ENCODE data around the gene MCM10. TPM values are rescaled to one million over a fixed set of nuclear protein-coding genes. Genes with fewer than 3 reads are reported as not detected.
"Not testable (repeated sequence)": the region's sequence is repeated elsewhere in the genome, so short reads cannot be mapped to it uniquely, and the experiment has no call there.

MCM10 gene
- total and polyA plus RNA-seq, 2 experiments from 2014 or later = 4.7 to 5.2 TPM

DNA sequence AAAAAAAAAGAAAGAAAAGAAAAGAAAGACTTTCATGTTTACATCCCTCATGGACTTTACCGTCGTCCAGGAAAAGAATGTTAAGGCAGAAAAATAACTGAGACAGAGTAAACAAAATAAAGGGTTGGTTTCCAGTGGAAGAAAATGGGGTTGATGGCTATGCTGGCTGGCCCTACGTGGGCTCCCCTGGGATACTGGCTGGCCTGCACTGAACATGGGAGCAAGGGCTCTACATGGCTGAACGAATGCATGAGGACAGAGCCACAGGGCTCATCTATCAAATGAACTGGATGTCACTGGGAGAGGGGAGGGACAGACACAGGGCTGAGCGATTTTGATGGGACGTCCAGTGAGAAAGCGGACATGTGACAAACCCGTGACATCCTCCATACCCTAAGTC is 75.3 kb downstream of the MCM10 start:
- H4K20me1 ChIP-seq (ENCODE audit: insufficient read depth) = no peaks in the 10 kb centered on the region
- in situ Hi-C loops (cut with MboI) = no loop called here
- no peaks in the 10 kb centered on the region for H3K27me3 ChIP-seq (replicated peaks; ENCODE audit: insufficient read depth)
- no peak for DNase-seq
- no peak for TF ChIP-seq EZH2phosphoT487 (IDR thresholded peaks at IDR 0.05; ENCODE audit: insufficient read depth, low read depth)
- TF ChIP-seq EZH2 (IDR thresholded peaks at IDR 0.05; ENCODE audit: insufficient read depth, poor library complexity, severe bottlenecking) = no peak
- H3K4me1 ChIP-seq (ENCODE audit: insufficient read depth) = no peaks in the 10 kb centered on the region
- WGBS, 2 experiments (ENCODE audit: low coverage in 1 of 2, low lambda C conversion rate in 2 of 2, missing lambda C conversion rate in 2 of 2) = 65 to 72% methylated on average over 8 of the region's 8 CpGs
- no peaks in the 10 kb centered on the region for H3F3A ChIP-seq (ENCODE audit: insufficient read depth)
- no peaks in the 10 kb centered on the region for H3K36me3 ChIP-seq (ENCODE audit: low read depth)
- no peak overlapping the region for H3K4me3 ChIP-seq
- H3K27ac ChIP-seq = no peak overlapping the region
- no peak overlapping the region for H3K9ac ChIP-seq
- H3K9me3 ChIP-seq (ENCODE audit: low read depth) = no peaks in the 10 kb centered on the region
- no peak overlapping the region for H3K4me2 ChIP-seq (ENCODE audit: unreplicated experiment)
- H2AFZ ChIP-seq = no peak overlapping the region
- no peaks in the 10 kb centered on the region for H3K9me2 ChIP-seq (ENCODE audit: insufficient read depth)
- no peaks in the 10 kb centered on the region for H3K79me2 ChIP-seq (ENCODE audit: insufficient read depth)

GRCh38 chr10:13238271-13239077 is 77.1 kb downstream of the MCM10 start:
- H3K4me1 ChIP-seq (ENCODE audit: insufficient read depth) = no peaks in the 10 kb centered on the region
- H3K27ac ChIP-seq = no peak overlapping the region
- H3F3A ChIP-seq (ENCODE audit: insufficient read depth) = no peaks in the 10 kb centered on the region
- H3K9me3 ChIP-seq (ENCODE audit: low read depth) = no peaks in the 10 kb centered on the region
- H4K20me1 ChIP-seq (ENCODE audit: insufficient read depth) = no peaks in the 10 kb centered on the region
- no peaks in the 10 kb centered on the region for H3K79me2 ChIP-seq (ENCODE audit: insufficient read depth)
- TF ChIP-seq EZH2 (IDR thresholded peaks at IDR 0.05; ENCODE audit: insufficient read depth, poor library complexity, severe bottlenecking) (no peak), EZH2phosphoT487 (IDR thresholded peaks at IDR 0.05; ENCODE audit: insufficient read depth, low read depth) (no peak)
- H3K9ac ChIP-seq = no peak overlapping the region
- in situ Hi-C loops (cut with MboI) = no loop called here
- H3K27me3 ChIP-seq (replicated peaks; ENCODE audit: insufficient read depth) = no peaks in the 10 kb centered on the region
- no peak overlapping the region for H3K4me3 ChIP-seq
- 61 to 68% methylated on average over 16 of the region's 16 CpGs for WGBS, 2 experiments (ENCODE audit: low coverage in 1 of 2, low lambda C conversion rate in 2 of 2, missing lambda C conversion rate in 2 of 2)
- no peak overlapping the region for H3K4me2 ChIP-seq (ENCODE audit: unreplicated experiment)
- no peak for DNase-seq
- H3K9me2 ChIP-seq (ENCODE audit: insufficient read depth) = no peaks in the 10 kb centered on the region
- H3K36me3 ChIP-seq (ENCODE audit: low read depth) = no peaks in the 10 kb centered on the region
- no peak overlapping the region for H2AFZ ChIP-seq

DNA sequence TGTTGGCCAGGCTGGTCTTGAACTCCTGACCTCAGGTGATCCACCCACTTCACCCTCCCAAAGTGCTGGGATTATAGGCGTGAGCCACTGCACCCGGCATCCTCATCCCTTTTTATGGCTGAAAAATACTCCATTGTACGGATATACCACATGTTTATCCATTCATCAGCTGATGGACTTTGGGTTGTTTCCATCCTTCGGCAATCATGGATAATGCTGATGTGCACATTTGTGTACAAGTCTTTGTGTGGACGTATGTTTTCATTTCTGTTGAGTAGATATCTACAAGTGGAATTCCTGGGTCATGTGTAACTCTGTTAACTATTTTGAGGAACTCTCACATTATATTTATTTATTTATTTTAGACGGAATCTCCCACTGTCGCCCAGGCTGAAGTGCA is 78.6 kb downstream of the MCM10 start:
- Histone ChIP-seq H4K20me1 (ENCODE audit: insufficient read depth) (no peaks in the 10 kb centered on the region), H3K27ac (no peak overlapping the region), H3K36me3 (ENCODE audit: low read depth) (no peaks in the 10 kb centered on the region), H3K4me1 (ENCODE audit: insufficient read depth) (no peaks in the 10 kb centered on the region), H3K9me2 (ENCODE audit: insufficient read depth) (no peaks in the 10 kb centered on the region), H2AFZ (no peak overlapping the region), H3F3A (ENCODE audit: insufficient read depth) (no peaks in the 10 kb centered on the region), H3K27me3 (replicated peaks; ENCODE audit: insufficient read depth) (no peaks in the 10 kb centered on the region), H3K4me3 (no peak overlapping the region), H3K9ac (no peak overlapping the region), H3K79me2 (ENCODE audit: insufficient read depth) (no peaks in the 10 kb centered on the region), H3K4me2 (ENCODE audit: unreplicated experiment) (no peak overlapping the region), H3K9me3 (ENCODE audit: low read depth) (no peaks in the 10 kb centered on the region)
- no peak for DNase-seq
- TF ChIP-seq EZH2phosphoT487 (IDR thresholded peaks at IDR 0.05; ENCODE audit: insufficient read depth, low read depth) (no peak), EZH2 (IDR thresholded peaks at IDR 0.05; ENCODE audit: insufficient read depth, poor library complexity, severe bottlenecking) (no peak)
- WGBS, 2 experiments (ENCODE audit: low coverage in 1 of 2, low lambda C conversion rate in 2 of 2, missing lambda C conversion rate in 2 of 2) = 81 to 83% methylated on average over 7 of the region's 7 CpGs
- in situ Hi-C loops (cut with MboI) = no loop called here

- H3K4me2 ChIP-seq (ENCODE audit: unreplicated experiment) = no peak overlapping the region
- no peaks in the 10 kb centered on the region for H3K36me3 ChIP-seq (ENCODE audit: low read depth)
- no peaks in the 10 kb centered on the region for H3K9me3 ChIP-seq (ENCODE audit: low read depth)
- no peaks in the 10 kb centered on the region for H3K9me2 ChIP-seq (ENCODE audit: insufficient read depth)
- no peak overlapping the region for H3K4me3 ChIP-seq
- H3F3A ChIP-seq (ENCODE audit: insufficient read depth) = no peaks in the 10 kb centered on the region
- H3K9ac ChIP-seq = no peak overlapping the region
- 43 to 52% methylated on average over 3 of the region's 3 CpGs for WGBS, 2 experiments (ENCODE audit: low coverage in 1 of 2, low lambda C conversion rate in 2 of 2, missing lambda C conversion rate in 2 of 2)
- no peak for DNase-seq
- no peaks in the 10 kb centered on the region for H3K79me2 ChIP-seq (ENCODE audit: insufficient read depth)
- H2AFZ ChIP-seq = no peak overlapping the region
- in situ Hi-C loops (cut with MboI) = no loop called here
- no peaks in the 10 kb centered on the region for H4K20me1 ChIP-seq (ENCODE audit: insufficient read depth)
- H3K27ac ChIP-seq = no peak overlapping the region
- TF ChIP-seq EZH2phosphoT487 (IDR thresholded peaks at IDR 0.05; ENCODE audit: insufficient read depth, low read depth) (no peak), EZH2 (IDR thresholded peaks at IDR 0.05; ENCODE audit: insufficient read depth, poor library complexity, severe bottlenecking) (no peak)
- no peaks in the 10 kb centered on the region for H3K27me3 ChIP-seq (replicated peaks; ENCODE audit: insufficient read depth)
- H3K4me1 ChIP-seq (ENCODE audit: insufficient read depth) = no peaks in the 10 kb centered on the region
These were observed 80.3 kb downstream of the MCM10 start for GRCh38 chr10:13241613-13242012.

DNA sequence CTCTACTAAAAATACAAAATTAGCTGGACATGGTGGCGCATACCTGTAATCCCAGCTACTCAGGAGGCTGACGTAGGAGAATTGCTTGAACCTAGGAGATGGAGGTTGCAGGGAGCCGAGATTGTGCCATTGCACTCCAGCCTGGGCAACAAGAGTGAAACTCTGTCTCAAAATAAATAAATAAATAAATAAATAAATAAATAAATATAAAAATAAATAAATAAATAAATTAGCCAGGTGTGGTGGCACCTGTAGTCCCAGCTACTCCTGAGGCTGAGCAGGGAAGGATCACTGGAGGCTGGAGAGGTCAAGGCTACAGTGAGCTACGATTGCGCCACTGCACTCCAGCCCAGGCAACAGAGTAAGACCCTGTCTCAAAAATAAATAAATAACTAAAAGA is 80.9 kb downstream of the MCM10 start:
- H3K9ac ChIP-seq; DNase-seq; in situ Hi-C loops (cut with MboI); H2AFZ ChIP-seq; H3K27ac ChIP-seq; H3K79me2 ChIP-seq (ENCODE audit: insufficient read depth); H3K9me2 ChIP-seq (ENCODE audit: insufficient read depth); H4K20me1 ChIP-seq (ENCODE audit: insufficient read depth); H3F3A ChIP-seq (ENCODE audit: insufficient read depth); H3K4me3 ChIP-seq; H3K9me3 ChIP-seq (ENCODE audit: low read depth); H3K27me3 ChIP-seq (replicated peaks; ENCODE audit: insufficient read depth); H3K36me3 ChIP-seq (ENCODE audit: low read depth); H3K4me1 ChIP-seq (ENCODE audit: insufficient read depth); H3K4me2 ChIP-seq (ENCODE audit: unreplicated experiment): not testable (repeated sequence)
- WGBS, 2 experiments (ENCODE audit: low coverage in 1 of 2, low lambda C conversion rate in 2 of 2, missing lambda C conversion rate in 2 of 2) = 71 to 74% methylated on average over 5 of the region's 5 CpGs

Data from GM23248 (cell line).